Tibial artery (tissue), 4 donors: ENCODE results near the gene CDNF.

Experiments used
- DNase-seq, 2 donors: peaks; one replicate each; pipeline ENCODE4 v3.0.0-alpha.2; 2019
- H3K27ac ChIP-seq, 2 donors: fragments of 200-600 bp; sonication (generic) in 1 of 2; 1 replicate in 1 of 2; 2 replicates in 1 of 2; pipeline ENCODE4 v1.5.1; 2018 to 2019; ENCODE audit warnings: mild to moderate bottlenecking in 1 of 2
- H3K27me3 ChIP-seq, 2 donors: fragments of 200-600 bp; sonication (generic) in 1 of 2; one replicate each; pipeline versions ENCODE4 v1.5.1 to v1.6.0; 2016 to 2019
- H3K36me3 ChIP-seq, 3 donors: fragments of 200-600 bp; sonication (generic) in 2 of 3; one replicate each; pipeline ENCODE4 v1.5.1; 2016 to 2019; ENCODE audit warnings: mild to moderate bottlenecking in 2 of 3
- H3K4me1 ChIP-seq, 4 donors: fragments of 200-600 bp; sonication (generic) in 2 of 4; 1 replicate in 3 of 4; 2 replicates in 1 of 4; pipeline ENCODE4 v1.5.1; 2016 to 2019
- H3K4me3 ChIP-seq, 2 donors: fragments of 200-600 bp; sonication (generic) in 1 of 2; 1 replicate in 1 of 2; 2 replicates in 1 of 2; pipeline ENCODE4 v1.5.1; 2018 to 2019; ENCODE audit warnings: mild to moderate bottlenecking in 2 of 2
- H3K9me3 ChIP-seq, 3 donors: fragments of 200-600 bp; sonication (generic) in 1 of 3; one replicate each; pipeline ENCODE4 v1.5.1; 2016 to 2019
- CTCF ChIP-seq, 2 experiments: fragments of 200-600 bp in 1 of 2; fragments of 450-650 bp in 1 of 2; IDR thresholded peaks; one replicate each; pipeline ENCODE4 v1.5.1; 2017 to 2019; ENCODE audit warnings: antibody characterized with exemption in 2 of 2, mild to moderate bottlenecking in 1 of 2, moderate library complexity in 1 of 2
- intact Hi-C: fragments of 100-400 bp; cut with DNase I; formaldehyde crosslinking; loops from one replicate; pipeline ENCODE4 v1.15.0; 2023; ENCODE audit warnings: low total_unique reads

Gene CDNF

GRCh38 chr10:14852236-14852635 lies 14.4 kb upstream of the CDNF start:
- H3K27ac ChIP-seq = no peak overlapping the region
- H3K27me3 ChIP-seq = no peaks in the 10 kb centered on the region
- intact Hi-C loops = no loop called here
- H3K36me3 ChIP-seq = peaks cover 7 to 55% (median 51%) of the 10 kb centered on the region in 3 donors
- no peak for DNase-seq
- no peaks in the 10 kb centered on the region for H3K9me3 ChIP-seq
- TF ChIP-seq CTCF (IDR thresholded peaks at IDR 0.05) = no peak
- H3K4me3 ChIP-seq = no peak overlapping the region
- no peaks in the 10 kb centered on the region for H3K4me1 ChIP-seq

- Histone ChIP-seq H3K9me3 (no peaks in the 10 kb centered on the region), H3K4me1 (peaks cover 0 to 2% (median under 1%) of the 10 kb centered on the region in 4 donors), H3K36me3 (peaks cover 30 to 62% (median 49%) of the 10 kb centered on the region in 3 donors), H3K27me3 (no peaks in the 10 kb centered on the region), H3K4me3 (no peak overlapping the region), H3K27ac (no peak overlapping the region)
- intact Hi-C loops = no loop called here
- TF ChIP-seq CTCF (IDR thresholded peaks at IDR 0.05) = no peak
- DNase-seq = no peak
Observed at GRCh38 chr10:14844948-14845347, 7.1 kb upstream of the CDNF start.

GRCh38 chr10:14843327-14843988 lies 5.6 kb upstream of the CDNF start:
- no peak overlapping the region for H3K4me3 ChIP-seq
- no peak for DNase-seq
- H3K36me3 ChIP-seq = peaks cover 30 to 47% (median 40%) of the 10 kb centered on the region in 3 donors
- TF ChIP-seq CTCF (IDR thresholded peaks at IDR 0.05) = no peak
- no peaks in the 10 kb centered on the region for H3K27me3 ChIP-seq
- peaks cover 0 to 13% (median 8%) of the 10 kb centered on the region in 4 donors for H3K4me1 ChIP-seq
- no peaks in the 10 kb centered on the region for H3K9me3 ChIP-seq
- H3K27ac ChIP-seq = no peak overlapping the region
- intact Hi-C loops = no loop called here

GRCh38 chr10:14840178-14840577 lies 2.3 kb upstream of the CDNF start:
- Histone ChIP-seq H3K36me3 (peaks cover 30 to 43% (median 36%) of the 10 kb centered on the region in 3 donors), H3K4me3 (no peak overlapping the region), H3K27ac (no peak overlapping the region), H3K4me1 (peaks cover 0 to 24% (median 17%) of the 10 kb centered on the region in 4 donors), H3K27me3 (no peaks in the 10 kb centered on the region), H3K9me3 (no peaks in the 10 kb centered on the region)
- no peak for DNase-seq
- intact Hi-C loops = no loop called here
- TF ChIP-seq CTCF (IDR thresholded peaks at IDR 0.05) = no peak

GRCh38 chr10:14839305-14839695 lies 1.5 kb upstream of the CDNF start:
- no peaks in the 10 kb centered on the region for H3K27me3 ChIP-seq
- H3K36me3 ChIP-seq = peaks cover 30 to 34% (median 32%) of the 10 kb centered on the region in 3 donors
- H3K9me3 ChIP-seq = no peaks in the 10 kb centered on the region
- intact Hi-C loops = loop anchor here (5.0 kb wide), 1 partner anchor 38 kb away; the partner anchor contains the start of gene SUV39H2
- no peak for TF ChIP-seq CTCF (IDR thresholded peaks at IDR 0.05)
- H3K4me3 ChIP-seq = peak overlapping the region; percentile 92 to 94
- DNase-seq = no peak
- peak overlapping the region; percentile 89 to 97 for H3K27ac ChIP-seq
- peaks cover 0 to 24% (median 17%) of the 10 kb centered on the region in 4 donors for H3K4me1 ChIP-seq
